ENCODE data around the gene BRD3OS.

Gene BRD3OS

DNA sequence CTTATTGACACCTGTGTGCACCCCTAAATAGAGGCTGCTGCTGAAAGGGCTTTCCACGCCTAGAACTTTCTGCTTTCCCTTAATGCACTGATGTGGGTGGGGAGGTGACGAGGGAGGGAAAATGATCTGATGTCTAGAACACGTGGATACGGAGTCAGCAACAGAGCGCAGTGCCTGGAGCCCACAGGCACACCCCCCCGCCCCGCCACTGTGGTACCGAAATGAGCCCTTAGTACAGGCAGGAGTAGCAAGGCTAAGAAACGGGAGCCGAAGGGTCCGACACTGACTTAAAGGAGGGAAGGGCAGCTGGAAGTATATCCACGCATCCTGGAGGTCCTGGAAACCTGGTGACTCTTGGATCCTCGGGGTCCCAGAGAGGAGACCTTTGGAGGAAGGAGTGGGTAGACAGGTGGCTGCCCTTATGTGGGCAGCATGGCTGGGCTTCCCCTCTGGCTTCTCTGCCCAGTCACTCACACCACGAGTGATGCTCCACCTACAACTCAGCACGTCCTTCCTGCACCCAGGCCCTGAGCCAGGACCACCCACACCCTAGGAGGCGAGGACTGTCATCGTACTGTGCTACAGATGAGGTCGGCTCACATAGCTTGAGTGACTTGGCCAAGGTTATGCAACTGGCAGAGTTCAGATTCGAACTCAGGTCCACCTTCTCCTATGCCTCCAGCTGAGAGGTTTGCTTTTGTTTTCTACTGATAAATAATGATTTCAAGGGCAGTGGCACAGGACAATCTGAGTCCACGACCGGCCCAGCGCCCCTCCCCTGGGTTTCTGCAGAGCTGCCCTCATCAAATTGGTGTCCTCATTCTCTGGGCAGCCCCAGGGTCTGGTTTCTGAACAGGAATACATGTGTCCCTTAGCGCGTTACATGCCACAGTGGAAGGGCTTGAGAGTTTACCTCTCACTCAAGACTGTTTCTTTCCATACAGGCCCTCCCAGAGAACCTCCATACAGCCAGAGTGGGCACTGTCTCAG is 28.5 kb upstream of the BRD3OS start:
- H3K9me3 ChIP-seq = no peaks in the 10 kb centered on the region
- no peak overlapping the region for H3K4me3 ChIP-seq (ENCODE audit: low read depth, low read length)
- TF ChIP-seq, protein P1, sequence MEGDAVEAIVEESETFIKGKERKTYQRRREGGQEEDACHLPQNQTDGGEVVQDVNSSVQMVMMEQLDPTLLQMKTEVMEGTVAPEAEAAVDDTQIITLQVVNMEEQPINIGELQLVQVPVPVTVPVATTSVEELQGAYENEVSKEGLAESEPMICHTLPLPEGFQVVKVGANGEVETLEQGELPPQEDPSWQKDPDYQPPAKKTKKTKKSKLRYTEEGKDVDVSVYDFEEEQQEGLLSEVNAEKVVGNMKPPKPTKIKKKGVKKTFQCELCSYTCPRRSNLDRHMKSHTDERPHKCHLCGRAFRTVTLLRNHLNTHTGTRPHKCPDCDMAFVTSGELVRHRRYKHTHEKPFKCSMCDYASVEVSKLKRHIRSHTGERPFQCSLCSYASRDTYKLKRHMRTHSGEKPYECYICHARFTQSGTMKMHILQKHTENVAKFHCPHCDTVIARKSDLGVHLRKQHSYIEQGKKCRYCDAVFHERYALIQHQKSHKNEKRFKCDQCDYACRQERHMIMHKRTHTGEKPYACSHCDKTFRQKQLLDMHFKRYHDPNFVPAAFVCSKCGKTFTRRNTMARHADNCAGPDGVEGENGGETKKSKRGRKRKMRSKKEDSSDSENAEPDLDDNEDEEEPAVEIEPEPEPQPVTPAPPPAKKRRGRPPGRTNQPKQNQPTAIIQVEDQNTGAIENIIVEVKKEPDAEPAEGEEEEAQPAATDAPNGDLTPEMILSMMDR (IDR thresholded peaks at IDR 0.05; ENCODE audit: low read depth, low read length) = no peak
- DNase-seq = no peak
- no peaks in the 10 kb centered on the region for H3K27me3 ChIP-seq
- peaks cover 16% of the 10 kb centered on the region for H3K4me1 ChIP-seq
- no peaks in the 10 kb centered on the region for H3K36me3 ChIP-seq

DNA sequence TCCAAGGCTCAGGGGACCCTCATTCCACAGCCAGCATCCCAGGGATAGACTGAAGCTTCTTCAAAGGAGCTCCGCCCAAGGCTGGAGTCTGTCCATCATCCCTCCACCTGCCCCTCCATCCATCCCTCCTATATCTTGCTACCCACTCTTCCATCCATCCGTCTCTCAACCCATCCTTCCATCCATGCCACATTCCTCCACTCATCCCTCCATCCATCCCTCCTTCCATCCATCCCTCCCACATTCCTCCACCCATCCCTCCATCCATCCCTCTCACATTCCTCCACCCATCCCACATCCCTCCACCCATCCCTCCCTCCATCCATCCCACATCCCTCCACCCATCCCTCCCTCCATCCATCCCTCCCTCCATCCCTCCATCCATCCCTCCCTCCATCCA is 27.7 kb upstream of the BRD3OS start:
- no peak overlapping the region for H3K4me3 ChIP-seq (ENCODE audit: low read depth, low read length)
- no peaks in the 10 kb centered on the region for H3K36me3 ChIP-seq
- no peak for DNase-seq
- peaks cover 16% of the 10 kb centered on the region for H3K4me1 ChIP-seq
- TF ChIP-seq, protein P1 (IDR thresholded peaks at IDR 0.05; ENCODE audit: low read depth, low read length) = no peak
- H3K9me3 ChIP-seq = no peaks in the 10 kb centered on the region
- no peaks in the 10 kb centered on the region for H3K27me3 ChIP-seq

DNA sequence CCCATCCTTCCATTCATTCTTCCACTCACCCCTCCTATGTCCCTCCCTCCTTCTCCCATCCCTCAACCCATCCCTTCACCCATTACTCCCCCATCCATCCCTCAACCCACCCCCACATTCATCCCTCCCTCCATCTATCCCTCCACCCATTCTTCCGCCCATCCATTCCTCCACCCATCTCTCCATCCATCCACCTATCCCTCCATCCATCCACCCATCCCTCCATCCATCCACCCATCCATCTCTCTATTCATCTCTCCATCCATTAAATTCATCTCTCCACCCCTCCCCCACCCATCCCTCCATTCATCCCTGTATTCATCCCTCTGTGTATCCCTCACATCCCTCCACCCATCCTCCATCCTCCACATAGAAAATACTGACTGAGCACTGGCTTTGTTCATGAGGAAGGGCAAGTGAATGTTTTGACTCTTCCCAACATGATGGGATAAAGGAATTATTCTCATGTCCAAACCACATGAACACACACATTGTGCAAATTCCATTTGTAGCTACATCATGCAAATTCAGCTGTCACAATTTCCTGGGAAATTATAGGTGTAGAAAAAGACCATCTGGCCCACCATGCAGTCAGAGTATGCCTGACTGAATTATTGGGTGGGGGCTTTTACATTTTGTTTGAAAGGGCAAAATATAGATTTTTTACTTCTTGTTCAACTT is 26.2 kb upstream of the BRD3OS start:
- H3K36me3 ChIP-seq = no peaks in the 10 kb centered on the region
- H3K9me3 ChIP-seq = no peaks in the 10 kb centered on the region
- peaks cover 10% of the 10 kb centered on the region for H3K4me1 ChIP-seq
- H3K4me3 ChIP-seq (ENCODE audit: low read depth, low read length) = no peak overlapping the region
- TF ChIP-seq, protein P1 (IDR thresholded peaks at IDR 0.05; ENCODE audit: low read depth, low read length) = no peak
- no peaks in the 10 kb centered on the region for H3K27me3 ChIP-seq
- DNase-seq = no peak

DNA sequence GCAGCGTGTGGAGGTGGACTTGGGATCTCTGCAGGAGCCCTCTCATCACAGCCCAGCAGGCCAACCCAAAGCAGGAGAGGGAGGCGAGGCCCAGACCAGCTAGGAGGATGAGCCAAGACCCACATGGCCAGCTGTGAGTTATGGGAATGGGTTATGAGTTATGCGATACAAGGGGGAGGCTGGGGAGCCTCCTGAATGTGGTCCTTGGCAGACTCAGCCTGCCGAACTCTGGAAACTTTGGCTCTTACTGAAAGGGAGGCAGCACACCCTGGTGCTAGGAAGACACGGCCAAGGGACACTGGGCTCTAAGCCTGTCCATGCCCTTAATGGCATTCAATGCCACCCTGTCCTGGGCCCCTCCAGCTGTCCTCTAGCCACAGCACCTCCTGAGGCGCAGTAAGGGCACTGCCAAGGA is 25.4 kb upstream of the BRD3OS start:
- no peak for DNase-seq
- Histone ChIP-seq H3K27me3 (no peaks in the 10 kb centered on the region), H3K4me3 (ENCODE audit: low read depth, low read length) (no peak overlapping the region), H3K4me1 (peaks cover 3% of the 10 kb centered on the region; the same call in 1 of the 2 replicates), H3K9me3 (no peaks in the 10 kb centered on the region), H3K36me3 (no peaks in the 10 kb centered on the region)
- TF ChIP-seq, protein P1 (IDR thresholded peaks at IDR 0.05; ENCODE audit: low read depth, low read length) = no peak

DNA sequence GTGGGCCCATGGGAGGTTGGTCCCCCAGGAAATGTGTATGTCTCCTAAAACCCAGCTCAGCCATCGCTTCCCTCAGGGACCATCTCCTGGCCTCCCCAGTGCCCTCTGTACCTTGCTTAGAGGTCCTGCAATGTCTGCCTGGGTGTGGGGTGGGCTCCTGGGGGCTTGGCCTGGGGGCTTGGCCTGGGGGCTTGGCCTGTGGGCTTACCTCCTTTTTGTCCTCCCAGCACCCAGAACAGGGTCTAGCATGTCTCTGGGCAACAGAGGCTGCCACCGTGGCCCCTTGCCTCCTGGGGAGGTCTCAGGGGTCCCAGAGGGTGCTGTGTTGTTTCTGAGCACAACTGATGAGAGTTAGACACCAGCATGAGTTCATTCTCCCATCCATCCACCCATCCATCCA is 22.5 kb upstream of the BRD3OS start:
- H3K36me3 ChIP-seq = no peaks in the 10 kb centered on the region
- no peak for DNase-seq
- H3K9me3 ChIP-seq = no peaks in the 10 kb centered on the region
- no peaks in the 10 kb centered on the region for H3K27me3 ChIP-seq
- TF ChIP-seq, protein P1 (IDR thresholded peaks at IDR 0.05; ENCODE audit: low read depth, low read length) = no peak
- H3K4me3 ChIP-seq (ENCODE audit: low read depth, low read length) = no peak overlapping the region
- H3K4me1 ChIP-seq = peaks cover 10% of the 10 kb centered on the region
